Suppressor macrophage (primary cell): ENCODE measurements around the gene PRKN.
"Not testable (repeated sequence)": the region's sequence is repeated elsewhere in the genome, so short reads cannot be mapped to it uniquely, and the experiment has no call there.

Experiments
- DNase-seq, 4 experiments: peaks; one replicate each; pipeline ENCODE4 v3.0.0-alpha.2; 2020 to 2022

Gene PRKN

GRCh38 chr6:162710936-162711335, 16.6 kb downstream of the PRKN start:
- no peak for DNase-seq

- DNase-seq: no peak
Measured at GRCh38 chr6:162710419-162710818, 17.1 kb downstream of the PRKN start.

GRCh38 chr6:162709431-162709830, 18.1 kb downstream of the PRKN start:
- no peak for DNase-seq

- DNase-seq: no peak
Measured at GRCh38 chr6:162708971-162709370, 18.6 kb downstream of the PRKN start.

- peak; percentile 63 to 84 (median 77) for DNase-seq
Measured at GRCh38 chr6:162706232-162706631, 21.3 kb downstream of the PRKN start.

- no peak for DNase-seq
Measured at GRCh38 chr6:162705736-162706135, 21.8 kb downstream of the PRKN start.

- DNase-seq: no peak
Measured at GRCh38 chr6:162704001-162704400, 23.6 kb downstream of the PRKN start.

- DNase-seq: no peak
Measured at GRCh38 chr6:162702446-162702845, 25.1 kb downstream of the PRKN start.

GRCh38 chr6:162701551-162701950, 26.0 kb downstream of the PRKN start:
- DNase-seq: no peak

GRCh38 chr6:162700966-162701365, 26.6 kb downstream of the PRKN start:
- DNase-seq: no peak

- DNase-seq: no peak
Measured at GRCh38 chr6:162699961-162700360, 27.6 kb downstream of the PRKN start.

- no peak for DNase-seq
Measured at GRCh38 chr6:162698440-162698839, 29.1 kb downstream of the PRKN start.

GRCh38 chr6:162697872-162698403, 29.6 kb downstream of the PRKN start:
- DNase-seq: no peak

GRCh38 chr6:162690158-162690557, 37.4 kb downstream of the PRKN start:
- DNase-seq: no peak

GRCh38 chr6:162688751-162689345, 38.7 kb downstream of the PRKN start:
- DNase-seq: no peak

- DNase-seq: no peak
Measured at GRCh38 chr6:162685586-162685985, 42.0 kb downstream of the PRKN start.

- no peak for DNase-seq
Measured at GRCh38 chr6:162684961-162685360, 42.6 kb downstream of the PRKN start.

GRCh38 chr6:162684052-162684451, 43.5 kb downstream of the PRKN start:
- DNase-seq: no peak

GRCh38 chr6:162683135-162683534, 44.4 kb downstream of the PRKN start:
- DNase-seq: no peak

GRCh38 chr6:162681447-162681846, 46.1 kb downstream of the PRKN start:
- no peak for DNase-seq

GRCh38 chr6:162680871-162681270, 46.7 kb downstream of the PRKN start:
- DNase-seq: no peak

GRCh38 chr6:162680367-162680766, 47.2 kb downstream of the PRKN start:
- DNase-seq: no peak

- peak; percentile 63 to 85 (median 76) for DNase-seq
Measured at GRCh38 chr6:162679681-162680080, 47.9 kb downstream of the PRKN start.

GRCh38 chr6:162678896-162679295, 48.7 kb downstream of the PRKN start:
- not testable (repeated sequence) for DNase-seq

GRCh38 chr6:162675503-162675902, 52.1 kb downstream of the PRKN start:
- DNase-seq: no peak
